IMR-90 (cell line): Measurements from ENCODE around the gene PIK3R5. TPM values are rescaled to one million over a fixed set of nuclear protein-coding genes. Genes with fewer than 3 reads are reported as not detected.

ENCODE experiments used
- ATAC-seq: fragments of 200-7000 bp; cut with Tn5 transposase; 2 replicates; pipeline ENCODE4 v1.9.1; 2020; ENCODE audit warnings: low read depth, mild to moderate bottlenecking, moderate library complexity
- BruUV-seq: library from RNA; stranded (reverse); fragments of 400-500 nt; replicated peaks from 2 replicates; lab custom pipeline; 2021; lab: Mats Ljungman, UMichigan
- CTCF ChIA-PET: fragments of 300-600 bp; formaldehyde crosslinking; extraction: SDS; loops from one replicate; lab custom pipeline; 2021; ENCODE audit warnings: antibody characterized with exemption; lab: Yijun Ruan, JAX
- POLR2A ChIA-PET: fragments of 300-600 bp; sonication (Branson Sonifier 250); formaldehyde crosslinking; loops from one replicate; lab custom pipeline; 2022; ENCODE audit warnings: antibody characterized with exemption; ENCODE audit not compliant: unreplicated experiment; lab: Charles Lee
- DNase-seq: peaks from one replicate; pipeline ENCODE4 v3.0.0; 2013
- H2AFZ ChIP-seq: replicated peaks from 2 replicates; pipeline ENCODE3; 2013; ENCODE audit warnings: low read length, mild to moderate bottlenecking; ENCODE audit not compliant: poor library complexity
- H2AK5ac ChIP-seq: 2 replicates; pipeline ENCODE4 v1.6.1; 2013; ENCODE audit warnings: low read depth, low read length, inconsistent platforms
- H2AK9ac ChIP-seq: replicated peaks from 2 replicates; pipeline ENCODE3; 2013; ENCODE audit warnings: mild to moderate bottlenecking, low read depth, low read length, moderate library complexity; ENCODE audit not compliant: poor library complexity
- H2BK120ac ChIP-seq: 2 replicates; pipeline ENCODE4 v1.6.1; 2013; ENCODE audit warnings: low read depth, low read length, inconsistent platforms
- H2BK15ac ChIP-seq: 3 replicates; pipeline ENCODE4 v1.6.1; 2013; ENCODE audit warnings: low read depth, low read length, inconsistent platforms
- H2BK20ac ChIP-seq: 2 replicates; pipeline ENCODE4 v1.6.1; 2013; ENCODE audit warnings: low read depth, mild to moderate bottlenecking, inconsistent platforms, low read length, moderate library complexity
- H2BK5ac ChIP-seq: 2 replicates; pipeline ENCODE4 v1.6.1; 2013; ENCODE audit warnings: mild to moderate bottlenecking, low read depth, low read length, inconsistent platforms; ENCODE audit not compliant: poor library complexity, severe bottlenecking
- H3K14ac ChIP-seq: replicated peaks from 2 replicates; pipeline ENCODE4 v1.6.1; 2013; ENCODE audit warnings: low read depth, low read length, inconsistent platforms
- H3K18ac ChIP-seq: 2 replicates; pipeline ENCODE4 v1.6.1; 2013; ENCODE audit warnings: low read depth, low read length, control low read depth
- H3K23ac ChIP-seq: 2 replicates; pipeline ENCODE4 v1.6.1; 2013; ENCODE audit warnings: low read depth, low read length, inconsistent platforms
- H3K27ac ChIP-seq: 2 replicates; pipeline ENCODE4 v1.5.1; 2013; ENCODE audit warnings: mild to moderate bottlenecking, control low read depth, low read length; ENCODE audit not compliant: insufficient read depth
- H3K27me3 ChIP-seq: 2 replicates; pipeline ENCODE4 v1.6.1; 2013; ENCODE audit warnings: low read length; ENCODE audit not compliant: control insufficient read depth, insufficient read depth
- H3K36me3 ChIP-seq: 2 replicates; pipeline ENCODE4 v1.6.1; 2013; ENCODE audit warnings: low read length, mixed read lengths; ENCODE audit not compliant: control insufficient read depth, insufficient read depth
- H3K4ac ChIP-seq: 2 replicates; pipeline ENCODE4 v1.6.1; 2013; ENCODE audit warnings: low read depth, low read length, inconsistent platforms
- H3K4me1 ChIP-seq: 2 replicates; pipeline ENCODE4 v1.6.1; 2013; ENCODE audit warnings: low read length, mixed read lengths; ENCODE audit not compliant: control insufficient read depth, insufficient read depth
- H3K4me2 ChIP-seq: 2 replicates; pipeline ENCODE4 v1.6.1; 2013; ENCODE audit warnings: low read depth, mild to moderate bottlenecking, control low read depth, low read length, moderate library complexity
- H3K4me3 ChIP-seq: 2 replicates; pipeline ENCODE4 v1.5.1; 2013; ENCODE audit warnings: low read depth, mild to moderate bottlenecking, control low read depth, low read length, moderate library complexity; ENCODE audit not compliant: insufficient read depth
- H3K56ac ChIP-seq: 2 replicates; pipeline ENCODE4 v1.6.1; 2013; ENCODE audit warnings: low read length, inconsistent platforms; ENCODE audit not compliant: insufficient read depth; ENCODE audit errors: extremely low read depth
- H3K79me1 ChIP-seq, 2 experiments: 2 replicates each; pipeline ENCODE4 v1.6.1; 2013; ENCODE audit warnings: low read length in 2 of 2, inconsistent platforms in 1 of 2, low read depth in 1 of 2
- H3K9ac ChIP-seq: 2 replicates; pipeline ENCODE4 v1.6.1; 2013; ENCODE audit warnings: low read depth, low read length, control low read depth
- H3K9me1 ChIP-seq: 2 replicates; pipeline ENCODE4 v1.6.1; 2013; ENCODE audit warnings: low read length, inconsistent platforms; ENCODE audit not compliant: insufficient read depth
- H3K9me3 ChIP-seq: 2 replicates; pipeline ENCODE4 v1.6.1; 2013; ENCODE audit warnings: low read length; ENCODE audit not compliant: control insufficient read depth, insufficient read depth
- H4K20me1 ChIP-seq: 2 replicates; pipeline ENCODE4 v1.6.1; 2013; ENCODE audit warnings: low read length, inconsistent platforms; ENCODE audit not compliant: insufficient read depth
- H4K5ac ChIP-seq: 2 replicates; pipeline ENCODE4 v1.6.1; 2013; ENCODE audit warnings: mild to moderate bottlenecking, low read depth, low read length, control low read depth
- H4K8ac ChIP-seq, 2 experiments: 2 replicates each; pipeline ENCODE4 v1.6.1; 2013; ENCODE audit warnings: low read depth in 2 of 2, low read length in 2 of 2, control low read depth in 1 of 2, inconsistent platforms in 1 of 2
- H4K91ac ChIP-seq: 2 replicates; pipeline ENCODE4 v1.6.1; 2013; ENCODE audit warnings: low read depth, low read length, inconsistent platforms; ENCODE audit not compliant: insufficient read depth
- BHLHE40 ChIP-seq: fragments of 150-350 bp; IDR thresholded peaks from 2 replicates; pipeline ENCODE4 v1.6.1; 2016; ENCODE audit warnings: mild to moderate bottlenecking, low read depth, low read length
- CEBPB ChIP-seq: IDR thresholded peaks from 2 replicates; pipeline ENCODE4 v1.6.1; 2012; ENCODE audit warnings: low read depth, low read length, improper control_type of control experiment
- FOS ChIP-seq: fragments of 150-350 bp; IDR thresholded peaks from 2 replicates; pipeline ENCODE4 v1.6.1; 2016; ENCODE audit warnings: low read depth, low read length
- MAZ ChIP-seq: IDR thresholded peaks from 2 replicates; pipeline ENCODE4 v1.6.1; 2012; ENCODE audit warnings: low read depth, mild to moderate bottlenecking, low read length, improper control_type of control experiment, moderate library complexity, borderline replicate concordance
- NFE2L2 ChIP-seq: fragments of 150-350 bp; IDR thresholded peaks from 2 replicates; pipeline ENCODE4 v1.6.1; 2016; ENCODE audit warnings: low read depth, mild to moderate bottlenecking, low read length
- POLR2A ChIP-seq: IDR thresholded peaks from 2 replicates; pipeline ENCODE4 v1.6.1; 2012; ENCODE audit warnings: mild to moderate bottlenecking, low read depth, low read length
- RAD21 ChIP-seq: IDR thresholded peaks from 2 replicates; pipeline ENCODE4 v1.6.1; 2012; ENCODE audit warnings: low read length, improper control_type of control experiment
- RFX5 ChIP-seq: IDR thresholded peaks from 2 replicates; pipeline ENCODE4 v1.8.0; 2012; ENCODE audit warnings: low read depth, mild to moderate bottlenecking, low read length, moderate library complexity
- SMC3 ChIP-seq: fragments of 150-350 bp; IDR thresholded peaks from 2 replicates; pipeline ENCODE4 v1.6.1; 2016; ENCODE audit warnings: low read depth, mild to moderate bottlenecking, antibody characterized with exemption, low read length, moderate library complexity
- WGBS, 2 experiments: methylation state at CpG; one replicate each; pipeline versions ENCODE4 v1.1.5 to v1.1.7; 2013; ENCODE audit warnings: missing lambda C conversion rate in 2 of 2; ENCODE audit not compliant: insufficient read length in 1 of 2; ENCODE audit errors: extremely low coverage in 2 of 2; 5-methylcytosine and 5-hydroxymethylcytosine counted together
- dilution Hi-C: fragments of 300-500 bp; cut with HindIII; formaldehyde crosslinking; loops from one replicate; pipeline ENCODE4 v1.14.3; 2018; ENCODE audit warnings: low sequenced_read_pairs; ENCODE audit not compliant: unreplicated experiment
- in situ Hi-C: fragments of 300-500 bp; cut with MboI; formaldehyde crosslinking; loops from 3 replicates; pipeline ENCODE4 v1.14.3; 2019; ENCODE audit warnings: low sequenced_read_pairs, inconsistent platforms, mixed read lengths
- intact Hi-C: fragments of 100-400 bp; cut with micrococcal nuclease; formaldehyde crosslinking; loops from 2 replicates; pipeline ENCODE4 v1.10.0; 2022
- polyA plus RNA-seq, 3 experiments: library from polyadenylated mRNA; depleted of rRNA; stranded (reverse); fragments of >200 nt; gene quantifications; 2 replicates each; pipeline ENCODE4 v1.2.3, GENCODE V29; 2012; ENCODE audit warnings: low replicate concordance in 1 of 3
- total RNA-seq: library from RNA; depleted of rRNA; stranded (reverse); fragments of >200 nt; gene quantifications from 2 replicates; pipeline ENCODE4 v1.2.3, GENCODE V29; 2012
- TF ChIP-seq, protein P1 (sequence below): fragments of 150-350 bp; IDR thresholded peaks from 2 replicates; pipeline ENCODE4 v1.6.1; 2016; ENCODE audit warnings: low read depth, mild to moderate bottlenecking, low read length, moderate library complexity, borderline replicate concordance
- TF ChIP-seq, protein P2 (sequence below): conservative IDR thresholded peaks from 2 replicates; pipeline ENCODE4 v1.5.1; 2012; ENCODE audit warnings: mild to moderate bottlenecking, low read depth, low read length, improper control_type of control experiment
- TF ChIP-seq, protein P3 (sequence below): fragments of 150-350 bp; IDR thresholded peaks from 2 replicates; pipeline ENCODE4 v1.6.1; 2017; ENCODE audit warnings: mild to moderate bottlenecking, antibody characterized with exemption, low read length, low read depth

The PIK3R5 gene
- total and polyA plus RNA-seq, 2 of the 4 experiments (the other 2 are of a cell fraction): not detected

DNA sequence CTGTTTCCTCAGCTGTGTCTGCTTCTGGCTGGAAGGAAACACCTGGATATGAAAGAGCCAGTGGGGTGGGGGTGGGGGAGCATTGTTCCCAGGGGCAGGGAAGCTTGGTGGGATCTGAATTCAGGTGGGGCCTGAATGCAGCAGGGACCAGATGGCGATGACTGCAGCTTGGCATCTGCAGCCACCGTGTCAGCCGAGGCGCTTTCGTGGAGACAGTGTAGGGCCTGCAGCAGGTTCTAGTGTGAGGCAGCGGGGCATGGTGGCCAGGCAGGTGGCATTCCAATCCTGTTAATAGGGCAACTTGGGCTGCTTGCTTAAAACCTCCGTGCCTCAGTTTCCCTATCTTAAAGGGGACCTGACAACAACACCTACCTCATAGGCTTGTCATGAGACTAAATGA lies 99.7 kb downstream of the PIK3R5 start:
- Histone ChIP-seq H3K27me3 (peaks cover 3% of the 10 kb centered on the region; the same call in 1 of the 2 replicates), H3K9ac (no peak overlapping the region), H3K56ac (no peak overlapping the region), H3K9me1 (no peaks in the 10 kb centered on the region), H3K14ac (no peak overlapping the region), H3K18ac (no peak overlapping the region), H4K91ac (no peak overlapping the region), H4K8ac (no peak overlapping the region), H3K4me1 (no peaks in the 10 kb centered on the region), H2AK5ac (no peak overlapping the region), H3K23ac (no peak overlapping the region), H3K9me3 (no peaks in the 10 kb centered on the region), H2AK9ac (no peak overlapping the region), H2BK120ac (no peak overlapping the region), H2AFZ (no peak overlapping the region), H2BK5ac (no peak overlapping the region), H3K4me2 (no peak overlapping the region), H4K5ac (no peak overlapping the region), H2BK20ac (no peak overlapping the region), H3K36me3 (no peaks in the 10 kb centered on the region), H3K4ac (no peak overlapping the region), H2BK15ac (no peak overlapping the region), H4K20me1 (no peaks in the 10 kb centered on the region), H3K79me1 (no peaks in the 10 kb centered on the region), H3K27ac (no peak overlapping the region), H3K4me3 (no peak overlapping the region)
- ATAC-seq (no peak), DNase-seq (no peak)
- no CpG with 5 or more reads among the region's 7 CpGs for WGBS, 2 experiments
- TF ChIP-seq, protein P1, sequence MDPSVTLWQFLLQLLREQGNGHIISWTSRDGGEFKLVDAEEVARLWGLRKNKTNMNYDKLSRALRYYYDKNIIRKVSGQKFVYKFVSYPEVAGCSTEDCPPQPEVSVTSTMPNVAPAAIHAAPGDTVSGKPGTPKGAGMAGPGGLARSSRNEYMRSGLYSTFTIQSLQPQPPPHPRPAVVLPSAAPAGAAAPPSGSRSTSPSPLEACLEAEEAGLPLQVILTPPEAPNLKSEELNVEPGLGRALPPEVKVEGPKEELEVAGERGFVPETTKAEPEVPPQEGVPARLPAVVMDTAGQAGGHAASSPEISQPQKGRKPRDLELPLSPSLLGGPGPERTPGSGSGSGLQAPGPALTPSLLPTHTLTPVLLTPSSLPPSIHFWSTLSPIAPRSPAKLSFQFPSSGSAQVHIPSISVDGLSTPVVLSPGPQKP: no peak
- no peak for TF ChIP-seq POLR2A
- TF ChIP-seq BHLHE40: no peak
- TF ChIP-seq RAD21: no peak
- TF ChIP-seq MAZ: no peak
- TF ChIP-seq CEBPB: no peak
- TF ChIP-seq NFE2L2: no peak
- TF ChIP-seq, protein P2, sequence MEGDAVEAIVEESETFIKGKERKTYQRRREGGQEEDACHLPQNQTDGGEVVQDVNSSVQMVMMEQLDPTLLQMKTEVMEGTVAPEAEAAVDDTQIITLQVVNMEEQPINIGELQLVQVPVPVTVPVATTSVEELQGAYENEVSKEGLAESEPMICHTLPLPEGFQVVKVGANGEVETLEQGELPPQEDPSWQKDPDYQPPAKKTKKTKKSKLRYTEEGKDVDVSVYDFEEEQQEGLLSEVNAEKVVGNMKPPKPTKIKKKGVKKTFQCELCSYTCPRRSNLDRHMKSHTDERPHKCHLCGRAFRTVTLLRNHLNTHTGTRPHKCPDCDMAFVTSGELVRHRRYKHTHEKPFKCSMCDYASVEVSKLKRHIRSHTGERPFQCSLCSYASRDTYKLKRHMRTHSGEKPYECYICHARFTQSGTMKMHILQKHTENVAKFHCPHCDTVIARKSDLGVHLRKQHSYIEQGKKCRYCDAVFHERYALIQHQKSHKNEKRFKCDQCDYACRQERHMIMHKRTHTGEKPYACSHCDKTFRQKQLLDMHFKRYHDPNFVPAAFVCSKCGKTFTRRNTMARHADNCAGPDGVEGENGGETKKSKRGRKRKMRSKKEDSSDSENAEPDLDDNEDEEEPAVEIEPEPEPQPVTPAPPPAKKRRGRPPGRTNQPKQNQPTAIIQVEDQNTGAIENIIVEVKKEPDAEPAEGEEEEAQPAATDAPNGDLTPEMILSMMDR: no peak
- no peak for TF ChIP-seq SMC3
- TF ChIP-seq, protein P3, sequence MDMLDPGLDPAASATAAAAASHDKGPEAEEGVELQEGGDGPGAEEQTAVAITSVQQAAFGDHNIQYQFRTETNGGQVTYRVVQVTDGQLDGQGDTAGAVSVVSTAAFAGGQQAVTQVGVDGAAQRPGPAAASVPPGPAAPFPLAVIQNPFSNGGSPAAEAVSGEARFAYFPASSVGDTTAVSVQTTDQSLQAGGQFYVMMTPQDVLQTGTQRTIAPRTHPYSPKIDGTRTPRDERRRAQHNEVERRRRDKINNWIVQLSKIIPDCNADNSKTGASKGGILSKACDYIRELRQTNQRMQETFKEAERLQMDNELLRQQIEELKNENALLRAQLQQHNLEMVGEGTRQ: no peak
- no peak for TF ChIP-seq RFX5
- no peak for TF ChIP-seq FOS
- in situ Hi-C loops: no loop called here
- no TSS peak for BruUV-seq
- ChIA-PET POLR2A (no interaction called here), CTCF (interaction anchor here (0.6 kb wide), 1 partner anchor 1209 kb away, joined by 3 read pairs; no protein-coding TSS in a partner anchor)
- dilution Hi-C loops: no loop called here
- intact Hi-C loops: loop anchor here (1.0 kb wide), 1 partner anchor 43 kb away; no protein-coding TSS in a partner anchor
